GM20000 (cell line): Measurements from ENCODE around the gene GHR.

ENCODE experiments used
- DNase-seq: peaks from one replicate; pipeline ENCODE4 v3.0.0; 2012; ENCODE audit warnings: low spot score
- CTCF ChIP-seq: IDR thresholded peaks from 2 replicates; pipeline ENCODE4 v1.5.1; 2012; ENCODE audit warnings: mild to moderate bottlenecking, control low read depth; ENCODE audit errors: extremely low read depth, missing control alignments

The GHR gene

DNA sequence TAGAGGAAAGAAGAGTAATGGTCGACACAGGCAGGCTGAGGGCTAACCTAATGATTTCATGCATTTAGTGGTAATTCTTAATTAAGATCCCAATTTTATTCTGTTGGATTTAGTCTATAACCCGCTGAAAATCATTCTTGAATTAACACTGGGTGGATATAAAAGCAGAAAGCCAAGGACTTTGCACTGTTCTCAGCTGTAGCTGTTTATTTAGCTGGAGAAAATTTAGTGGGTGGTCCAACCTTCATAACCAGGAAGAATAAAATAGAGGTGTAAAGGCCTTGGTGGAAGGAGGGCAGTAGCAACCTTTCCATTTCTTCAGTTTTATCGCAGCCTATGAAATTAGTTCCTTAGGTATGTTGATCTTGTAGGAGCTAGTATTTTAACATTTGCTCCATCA, 92.3 kb downstream of the GHR start:
- no peak for DNase-seq
- no peak for TF ChIP-seq CTCF

DNA sequence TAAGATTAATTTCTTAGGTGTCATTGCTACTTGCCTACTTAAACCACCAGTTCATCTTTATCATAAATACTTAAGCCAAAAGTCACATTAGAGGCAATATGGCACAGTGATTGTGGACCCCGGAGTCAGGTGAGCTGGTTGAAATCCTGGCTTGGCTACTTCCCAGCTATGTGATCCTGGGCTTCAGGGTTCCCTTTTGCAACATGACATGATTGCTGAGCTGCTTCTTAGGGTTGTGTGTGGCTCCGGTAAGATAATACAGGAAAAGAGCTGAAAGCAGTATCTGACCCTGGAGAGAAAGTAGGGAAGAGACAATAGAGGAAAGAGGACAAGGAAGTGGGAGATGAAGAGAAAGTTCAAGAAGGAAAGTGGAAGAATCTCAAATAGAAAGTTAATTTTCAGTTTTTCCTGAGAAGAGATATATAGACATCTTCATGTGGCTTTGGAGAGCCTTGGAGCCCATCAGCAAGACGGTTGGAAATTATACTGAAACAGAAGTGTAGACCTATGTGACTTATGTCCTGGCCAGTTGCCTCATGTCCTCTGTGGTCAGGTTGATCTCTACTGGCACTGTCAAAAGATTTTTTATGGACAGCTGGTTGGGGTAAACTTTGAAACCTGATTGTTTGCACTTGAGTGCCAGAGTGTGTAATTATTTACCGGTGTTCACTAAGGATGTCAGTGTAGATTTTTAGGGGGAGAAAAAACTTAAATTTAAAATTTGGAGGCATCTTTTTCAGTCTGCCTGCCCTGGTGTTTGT, 93.2 kb downstream of the GHR start:
- TF ChIP-seq CTCF = no peak
- no peak for DNase-seq

DNA sequence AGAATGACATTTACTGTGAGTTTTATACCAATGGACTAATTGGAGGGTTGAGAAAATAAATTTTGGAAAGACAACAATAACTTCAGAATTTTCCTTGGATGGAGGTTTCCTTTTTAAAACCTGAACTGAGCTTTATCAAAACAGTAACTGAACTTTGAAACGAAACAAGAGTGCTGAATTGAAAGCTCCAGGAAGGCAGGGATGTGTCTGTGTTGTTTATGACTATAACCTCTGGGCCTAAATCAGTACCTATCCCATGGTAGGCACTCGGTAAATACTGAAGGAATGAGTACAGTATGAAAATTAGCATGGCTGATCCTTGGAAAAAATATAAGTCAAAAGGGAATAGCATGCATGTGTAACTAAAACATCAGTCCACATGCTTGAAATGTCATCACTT, 93.9 kb downstream of the GHR start:
- no peak for TF ChIP-seq CTCF

GRCh38 chr5:42518595-42519221, 95.5 kb downstream of the GHR start:
- TF ChIP-seq CTCF = no peak
- no peak for DNase-seq

More for the DNA sequence above, 93.9 kb downstream of the GHR start:
- no peak for DNase-seq

DNA sequence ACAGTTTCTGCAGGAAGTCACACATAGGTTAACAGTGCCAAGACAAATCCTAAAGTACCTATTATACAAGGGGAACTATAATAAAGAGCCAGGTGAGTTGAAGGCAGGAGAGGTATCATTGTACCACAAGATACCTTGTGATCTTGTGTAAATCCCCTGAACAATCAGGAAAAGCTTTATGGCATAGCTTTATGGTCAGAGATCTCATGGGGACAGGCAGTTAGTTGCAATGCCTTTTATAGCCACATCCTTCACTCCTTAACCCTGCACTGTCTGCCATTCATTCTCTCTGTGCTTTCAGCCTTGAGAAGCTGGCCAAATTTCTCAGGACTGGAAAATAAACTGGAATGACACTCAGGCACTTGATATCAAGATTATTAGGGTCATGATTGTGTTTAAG, 97.0 kb downstream of the GHR start:
- DNase-seq = no peak
- TF ChIP-seq CTCF = no peak

GRCh38 chr5:42520957-42521356, 97.7 kb downstream of the GHR start:
- no peak for DNase-seq
- no peak for TF ChIP-seq CTCF

- no peak for TF ChIP-seq CTCF
These were observed 98.2 kb downstream of the GHR start for GRCh38 chr5:42521406-42521805.

More at GRCh38 chr5:42521406-42521805, 98.2 kb downstream of the GHR start:
- DNase-seq = no peak
